Stimulated activated naive CD8-positive, alpha-beta T cell treated with anti-CD3 and anti-CD28 coated beads, Interleukin-15, amount 100 ng/mL, for 72 hours (primary cell): ENCODE measurements around the gene ANP32B.
A peak's percentile ranks its signal among the peaks of the same experiment; 100 is the strongest.

ENCODE experiments used
- ATAC-seq: fragments of 150-1000 bp; cut with Tn5 transposase; 2 replicates; pipeline ENCODE4 v1.10.0; 2021; ENCODE audit warnings: mild to moderate bottlenecking, moderate library complexity
- DNase-seq, 2 donors: peaks; one replicate each; pipeline ENCODE4 v3.0.0; 2021 to 2022
- H3K27ac Mint-ChIP-seq, 2 donors: one replicate each; pipeline ENCODE4 v1.8.0; 2022; ENCODE audit warnings: mild to moderate bottlenecking in 2 of 2, mixed read lengths in 2 of 2, moderate library complexity in 2 of 2
- H3K27me3 Mint-ChIP-seq: one replicate; pipeline ENCODE4 v1.8.0; 2022; ENCODE audit warnings: mixed read lengths
- H3K4me1 Mint-ChIP-seq: one replicate; pipeline ENCODE4 v1.8.0; 2022; ENCODE audit warnings: mild to moderate bottlenecking, mixed read lengths
- H3K4me3 Mint-ChIP-seq, 2 donors: one replicate each; pipeline ENCODE4 v1.8.0; 2022; ENCODE audit warnings: mild to moderate bottlenecking in 2 of 2, mixed read lengths in 2 of 2, moderate library complexity in 1 of 2
- H3K9me3 Mint-ChIP-seq, 2 donors: one replicate each; pipeline ENCODE4 v1.8.0; 2022; ENCODE audit warnings: mixed read lengths in 2 of 2

The ANP32B gene

DNA sequence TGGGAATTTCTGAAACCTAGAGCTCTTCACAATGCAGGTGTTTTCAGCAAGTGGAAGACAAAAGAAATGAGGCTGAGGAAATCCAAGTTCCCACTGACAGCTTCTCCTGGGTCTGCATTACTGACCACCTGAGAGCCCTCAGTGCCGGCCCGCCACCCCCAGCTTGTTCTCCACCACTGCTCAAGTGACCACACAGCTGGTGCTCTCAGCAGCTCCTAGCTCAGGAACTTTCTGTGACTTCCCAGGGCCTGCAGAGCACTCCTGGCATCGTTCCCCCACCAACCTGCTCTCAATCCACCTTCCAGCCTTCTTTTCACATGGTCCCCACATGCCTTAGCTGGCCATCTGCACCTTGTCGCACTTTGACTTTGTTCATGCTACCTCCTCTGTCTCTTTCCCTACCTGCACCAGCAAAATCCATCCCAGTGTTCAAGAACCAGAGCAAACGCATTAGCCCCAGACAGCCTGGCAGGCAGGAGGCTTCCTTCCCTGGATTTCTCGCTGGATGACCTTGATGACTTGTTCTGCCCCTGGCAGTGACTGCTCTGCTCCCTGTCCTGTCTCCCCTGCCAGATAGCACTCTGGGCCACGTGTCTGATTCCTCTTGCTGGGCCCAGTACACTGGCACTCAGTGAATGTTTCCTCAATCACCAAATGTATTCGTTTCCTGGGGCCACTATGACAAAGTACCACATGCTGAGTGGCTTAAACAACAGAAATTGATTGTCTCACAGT, 38.3 kb downstream of the ANP32B start:
- no peak overlapping the region for H3K4me3 Mint-ChIP-seq
- no peaks in the 10 kb centered on the region for H3K27me3 Mint-ChIP-seq
- H3K4me1 Mint-ChIP-seq: peaks cover 5% of the 10 kb centered on the region
- no peak for DNase-seq
- peak; percentile 16 for ATAC-seq
- H3K27ac Mint-ChIP-seq: peak overlapping the region in 1 of 2 donors; percentile 5
- H3K9me3 Mint-ChIP-seq: no peaks in the 10 kb centered on the region

GRCh38 chr9:98022447-98022846, 39.3 kb downstream of the ANP32B start:
- DNase-seq (no peak), ATAC-seq (no peak)
- no peaks in the 10 kb centered on the region for H3K9me3 Mint-ChIP-seq
- peaks cover 5% of the 10 kb centered on the region for H3K4me1 Mint-ChIP-seq
- H3K27me3 Mint-ChIP-seq: no peaks in the 10 kb centered on the region
- no peak overlapping the region for H3K27ac Mint-ChIP-seq
- H3K4me3 Mint-ChIP-seq: no peak overlapping the region

DNA sequence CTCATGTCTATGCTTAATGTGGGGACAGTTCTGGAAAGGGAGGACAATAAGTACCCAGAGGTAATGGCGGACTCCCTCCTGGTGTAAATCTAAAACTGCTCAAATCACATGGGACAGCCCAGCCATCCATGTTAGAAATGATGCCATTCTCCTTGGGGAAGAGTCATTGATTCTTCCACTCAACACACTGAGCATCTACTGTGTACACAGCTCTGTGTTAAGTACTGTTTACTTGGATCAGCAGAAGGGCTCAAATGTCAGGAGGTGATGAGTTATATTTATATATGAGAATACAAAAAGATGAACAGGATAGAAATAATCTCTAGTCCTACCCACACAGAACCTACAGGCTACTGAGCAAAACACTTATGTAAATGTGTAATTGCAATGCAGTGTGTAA, 41.6 kb downstream of the ANP32B start:
- peak overlapping the region in 1 of 2 donors; percentile 43 for H3K27ac Mint-ChIP-seq
- no peaks in the 10 kb centered on the region for H3K9me3 Mint-ChIP-seq
- no peak overlapping the region for H3K4me3 Mint-ChIP-seq
- DNase-seq: no peak
- no peak for ATAC-seq
- H3K27me3 Mint-ChIP-seq: no peaks in the 10 kb centered on the region
- H3K4me1 Mint-ChIP-seq: no peaks in the 10 kb centered on the region

- H3K4me3 Mint-ChIP-seq: no peak overlapping the region
- DNase-seq: no peak
Observed at GRCh38 chr9:98031169-98031568, 48.0 kb downstream of the ANP32B start.

DNA sequence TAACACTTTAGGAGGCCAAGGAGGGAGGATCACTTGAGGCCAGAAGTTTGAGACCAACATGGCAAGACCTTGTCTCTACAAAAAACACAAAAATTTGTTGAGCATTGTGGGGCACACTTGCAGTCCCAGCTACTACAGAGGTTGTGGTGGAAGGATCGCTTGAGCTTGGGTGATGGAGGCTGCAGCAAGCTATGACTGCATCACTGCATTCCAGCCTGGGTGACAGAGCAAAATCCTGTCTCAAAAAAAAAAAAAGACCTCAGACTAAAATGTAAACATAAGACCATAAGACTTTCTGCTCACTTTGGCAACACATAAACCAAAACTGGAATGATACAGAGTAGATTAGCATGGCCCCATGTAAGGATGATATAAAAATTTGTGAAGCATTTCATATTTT, 48.8 kb downstream of the ANP32B start:
- Mint-ChIP-seq H3K27me3 (no peaks in the 10 kb centered on the region), H3K9me3 (no peaks in the 10 kb centered on the region), H3K4me1 (peaks cover 23% of the 10 kb centered on the region), H3K27ac (no peak overlapping the region), H3K4me3 (no peak overlapping the region)
- DNase-seq: no peak
- ATAC-seq: no peak

More at GRCh38 chr9:98031169-98031568, 48.0 kb downstream of the ANP32B start:
- H3K9me3 Mint-ChIP-seq: no peaks in the 10 kb centered on the region
- no peaks in the 10 kb centered on the region for H3K27me3 Mint-ChIP-seq
- ATAC-seq: no peak
- H3K27ac Mint-ChIP-seq: no peak overlapping the region
- peaks cover 23% of the 10 kb centered on the region for H3K4me1 Mint-ChIP-seq

DNA sequence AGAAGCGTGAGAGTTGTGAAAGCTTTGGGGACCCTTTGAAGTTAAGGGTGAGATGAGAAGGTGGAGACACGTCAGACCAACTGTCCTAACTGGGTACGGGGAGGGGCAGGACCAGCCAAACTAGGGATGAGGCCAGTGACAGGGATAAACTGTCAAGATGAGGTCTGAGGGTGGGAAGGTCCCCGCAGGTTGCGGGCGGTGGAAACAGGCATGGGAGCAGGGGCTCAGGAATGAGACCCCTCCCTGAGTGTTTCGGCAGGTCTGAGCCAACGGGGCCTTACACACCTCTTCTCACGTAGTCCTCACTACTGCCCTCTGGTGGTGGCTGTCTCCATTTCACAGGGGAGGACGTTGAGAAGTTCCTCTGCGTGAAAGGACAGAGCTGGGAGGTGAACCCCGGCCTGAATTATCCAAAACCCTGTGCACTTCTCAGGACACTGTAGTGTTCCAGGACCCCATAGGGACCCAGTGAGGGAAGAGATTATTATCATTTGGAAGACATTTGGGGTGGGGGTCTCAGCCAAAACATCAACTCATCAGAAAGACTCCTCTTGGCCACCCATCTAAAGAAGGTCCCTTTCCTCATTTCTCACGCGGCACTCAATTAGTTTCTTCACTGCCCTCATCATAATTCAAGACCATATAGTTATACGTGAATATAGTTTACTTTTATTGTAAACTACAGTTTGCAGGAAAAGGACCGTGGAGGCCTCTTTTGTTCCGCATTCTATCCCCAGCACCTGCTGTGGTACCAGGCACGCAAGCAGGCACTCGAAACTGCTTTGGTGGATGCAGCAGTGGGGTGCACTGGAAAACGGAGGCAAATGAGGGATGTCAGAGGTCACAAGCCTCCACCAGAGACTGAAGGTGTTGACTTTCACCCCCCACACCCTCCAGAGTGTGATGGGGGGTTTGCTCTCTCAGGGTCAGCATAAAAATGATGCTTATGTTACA, 51.7 kb downstream of the ANP32B start:
- H3K9me3 Mint-ChIP-seq: no peaks in the 10 kb centered on the region
- peak overlapping the region; percentile 62 to 74 for H3K4me3 Mint-ChIP-seq
- peak; percentile 98 for ATAC-seq
- peak overlapping the region in 1 of 2 donors; percentile 59 for H3K27ac Mint-ChIP-seq
- peaks cover 3% of the 10 kb centered on the region for H3K27me3 Mint-ChIP-seq
- peak; percentile 84 to 86 for DNase-seq
- H3K4me1 Mint-ChIP-seq: peaks cover 23% of the 10 kb centered on the region

DNA sequence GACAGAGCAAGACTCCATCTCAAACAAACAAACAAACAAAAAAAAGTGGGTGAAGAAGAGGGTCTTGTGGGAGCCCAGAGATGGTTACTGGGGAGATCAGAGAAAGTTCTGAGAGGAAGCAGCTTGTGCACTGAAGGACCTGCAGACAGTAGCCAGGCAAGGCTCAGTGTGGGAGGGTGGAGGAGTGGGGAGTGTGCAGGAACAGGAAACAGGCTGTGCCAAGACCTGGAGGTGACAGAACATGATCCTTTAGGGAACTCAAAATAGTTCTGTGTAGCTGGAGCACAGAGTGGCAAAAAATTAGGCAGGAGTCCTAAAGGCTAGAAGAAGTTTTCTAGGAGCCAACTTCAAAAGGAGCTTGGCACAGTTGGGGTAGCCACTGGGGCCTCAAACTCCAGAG, 54.2 kb downstream of the ANP32B start:
- H3K27ac Mint-ChIP-seq: peak overlapping the region in 1 of 2 donors; percentile 62
- peaks cover 6% of the 10 kb centered on the region for H3K27me3 Mint-ChIP-seq
- H3K4me1 Mint-ChIP-seq: peaks cover 21% of the 10 kb centered on the region
- H3K4me3 Mint-ChIP-seq: no peak overlapping the region
- DNase-seq (no peak), ATAC-seq (no peak)
- H3K9me3 Mint-ChIP-seq: no peaks in the 10 kb centered on the region

GRCh38 chr9:98038958-98039357, 55.8 kb downstream of the ANP32B start:
- Mint-ChIP-seq H3K4me1 (peaks cover 12% of the 10 kb centered on the region), H3K27me3 (peaks cover 6% of the 10 kb centered on the region), H3K9me3 (no peaks in the 10 kb centered on the region), H3K27ac (no peak overlapping the region), H3K4me3 (no peak overlapping the region)
- no peak for DNase-seq
- ATAC-seq: no peak

GRCh38 chr9:98039607-98040017, 56.5 kb downstream of the ANP32B start:
- H3K27ac Mint-ChIP-seq: no peak overlapping the region
- H3K27me3 Mint-ChIP-seq: peaks cover 6% of the 10 kb centered on the region
- no peak for DNase-seq
- ATAC-seq: no peak
- no peak overlapping the region for H3K4me3 Mint-ChIP-seq
- H3K4me1 Mint-ChIP-seq: peaks cover 5% of the 10 kb centered on the region
- no peaks in the 10 kb centered on the region for H3K9me3 Mint-ChIP-seq

DNA sequence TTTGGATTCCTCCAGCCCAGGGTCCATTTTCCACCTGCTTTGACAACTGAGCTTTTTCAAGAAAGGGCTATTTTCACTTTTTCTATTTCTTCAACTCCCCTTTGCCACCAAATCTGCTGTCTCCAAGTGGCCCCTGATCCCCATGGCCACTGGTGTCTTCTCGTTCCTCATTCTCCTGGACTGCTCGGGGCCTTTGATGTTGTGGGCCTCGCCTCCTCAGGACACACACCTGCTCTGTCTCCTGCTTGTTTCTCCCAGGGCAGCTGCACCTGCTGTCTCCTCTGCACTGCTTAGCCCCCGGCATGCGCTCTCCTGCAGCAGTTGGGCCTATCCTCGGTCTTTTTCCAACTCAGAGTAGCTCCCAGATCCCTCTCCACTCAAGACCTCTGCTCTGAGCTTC, 57.1 kb downstream of the ANP32B start:
- no peak for DNase-seq
- H3K4me3 Mint-ChIP-seq: no peak overlapping the region
- ATAC-seq: no peak
- peaks cover 5% of the 10 kb centered on the region for H3K4me1 Mint-ChIP-seq
- H3K27me3 Mint-ChIP-seq: peaks cover 6% of the 10 kb centered on the region
- peaks cover 4 to 5% of the 10 kb centered on the region in 2 donors for H3K9me3 Mint-ChIP-seq
- no peak overlapping the region for H3K27ac Mint-ChIP-seq

DNA sequence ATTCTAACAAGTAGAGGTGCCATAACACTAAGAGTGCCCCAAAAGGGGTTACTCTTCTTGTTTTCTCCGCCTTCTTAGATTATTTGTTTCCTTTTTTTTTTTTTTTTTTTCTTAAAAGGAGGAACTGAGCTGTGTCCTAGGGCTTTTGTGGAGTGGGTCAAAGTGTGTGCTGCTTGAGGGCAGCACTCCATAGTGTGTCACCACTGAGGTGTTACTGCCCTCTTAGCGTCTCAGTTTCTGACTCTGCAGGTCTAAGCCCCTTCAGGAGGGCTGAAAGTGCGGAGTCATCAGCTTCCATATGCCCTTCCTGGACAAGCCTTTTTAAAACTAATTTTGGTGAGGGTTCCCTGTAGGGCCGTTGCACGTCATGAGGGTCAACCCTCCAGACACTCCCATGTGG, 60.8 kb downstream of the ANP32B start:
- no peak overlapping the region for H3K27ac Mint-ChIP-seq
- ATAC-seq (no peak), DNase-seq (no peak)
- peaks cover 31% of the 10 kb centered on the region for H3K4me1 Mint-ChIP-seq
- no peak overlapping the region for H3K4me3 Mint-ChIP-seq
- H3K27me3 Mint-ChIP-seq: peaks cover 6% of the 10 kb centered on the region
- H3K9me3 Mint-ChIP-seq: peaks cover 5 to 8% of the 10 kb centered on the region in 2 donors

- peak; percentile 94 for ATAC-seq
- H3K27ac Mint-ChIP-seq: peak overlapping the region; percentile 87 to 97
- peak overlapping the region; percentile 80 to 90 for H3K4me3 Mint-ChIP-seq
- H3K4me1 Mint-ChIP-seq: peaks cover 38% of the 10 kb centered on the region
- no peaks in the 10 kb centered on the region for H3K27me3 Mint-ChIP-seq
- peaks cover 5 to 8% of the 10 kb centered on the region in 2 donors for H3K9me3 Mint-ChIP-seq
- DNase-seq: peak; percentile 40 to 53
Observed at GRCh38 chr9:98045234-98046179, 62.4 kb downstream of the ANP32B start.

GRCh38 chr9:98046180-98046543, 63.0 kb downstream of the ANP32B start:
- ATAC-seq (no peak), DNase-seq (no peak)
- peaks cover 5 to 8% of the 10 kb centered on the region in 2 donors for H3K9me3 Mint-ChIP-seq
- peaks cover 44% of the 10 kb centered on the region for H3K4me1 Mint-ChIP-seq
- peak overlapping the region; percentile 80 to 90 for H3K4me3 Mint-ChIP-seq
- peak overlapping the region in 1 of 2 donors; percentile 65 for H3K27ac Mint-ChIP-seq
- H3K27me3 Mint-ChIP-seq: no peaks in the 10 kb centered on the region

- DNase-seq (no peak), ATAC-seq (peak; percentile 39)
- Mint-ChIP-seq H3K27me3 (no peaks in the 10 kb centered on the region), H3K4me1 (peaks cover 52% of the 10 kb centered on the region), H3K27ac (no peak overlapping the region), H3K9me3 (peaks cover 5 to 8% of the 10 kb centered on the region in 2 donors), H3K4me3 (peak overlapping the region; percentile 68 to 90)
Observed at GRCh38 chr9:98047002-98047401, 63.9 kb downstream of the ANP32B start.
